H1 (cell line): ENCODE measurements around the gene PCDHGA11. TPM values are rescaled to one million over a fixed set of nuclear protein-coding genes. Genes with fewer than 3 reads are reported as not detected.

ENCODE experiments used
- CTCF ChIA-PET: fragments of 300-600 bp; sonication (Branson Sonifier 250); formaldehyde crosslinking; loops from one replicate; lab custom pipeline; 2021; ENCODE audit not compliant: partially characterized antibody; lab: Charles Lee
- POLR2A ChIA-PET: fragments of 300-600 bp; sonication (Branson Sonifier 250); formaldehyde crosslinking; loops from one replicate; lab custom pipeline; 2021; ENCODE audit warnings: inconsistent platforms; ENCODE audit not compliant: partially characterized antibody; lab: Charles Lee
- DNase-seq, 2 experiments: peaks; one replicate each; pipeline versions ENCODE4 v3.0.0 to v3.0.0-alpha.2; 2010 to 2022; ENCODE audit warnings: low spot score in 2 of 2, low read depth in 1 of 2, mixed read lengths in 1 of 2
- FAIRE-seq: peaks from 2 replicates; lab custom pipeline; 2011; peaks lifted over from hg19 to GRCh38; lab: Jason Lieb, UNC
- H2AFZ ChIP-seq: 2 replicates; pipeline ENCODE4 v1.8.1; 2012; ENCODE audit warnings: low read length, inconsistent platforms
- H2AK5ac ChIP-seq: 2 replicates; pipeline ENCODE4 v1.6.1; 2013; ENCODE audit warnings: low read depth, low read length
- H2BK120ac ChIP-seq: replicated peaks from 2 replicates; pipeline ENCODE3; 2013; ENCODE audit warnings: low read depth, low read length, inconsistent platforms
- H2BK12ac ChIP-seq: 2 replicates; pipeline ENCODE4 v1.6.1; 2013; ENCODE audit warnings: low read depth, low read length
- H2BK15ac ChIP-seq: 2 replicates; pipeline ENCODE4 v1.6.1; 2013; ENCODE audit warnings: low read length
- H2BK20ac ChIP-seq: 2 replicates; pipeline ENCODE4 v1.6.1; 2013; ENCODE audit warnings: low read length
- H2BK5ac ChIP-seq: 2 replicates; pipeline ENCODE4 v1.6.1; 2013; ENCODE audit warnings: low read depth, low read length
- H3K14ac ChIP-seq: 2 replicates; pipeline ENCODE4 v1.6.1; 2013; ENCODE audit warnings: inconsistent platforms; ENCODE audit not compliant: insufficient read length
- H3K18ac ChIP-seq: 2 replicates; pipeline ENCODE4 v1.6.1; 2013; ENCODE audit warnings: low read length; ENCODE audit errors: extremely low read depth
- H3K23ac ChIP-seq: 2 replicates; pipeline ENCODE4 v1.6.1; 2013; ENCODE audit warnings: inconsistent platforms; ENCODE audit not compliant: insufficient read length
- H3K23me2 ChIP-seq: 2 replicates; pipeline ENCODE4 v1.6.1; 2013; ENCODE audit warnings: low read depth, low read length
- H3K27ac ChIP-seq: 2 replicates; pipeline ENCODE4 v1.6.1; 2011; ENCODE audit warnings: low read depth, low read length, inconsistent platforms
- H3K27me3 ChIP-seq, 4 experiments: replicated peaks in 1 of 4; 1 replicate in 1 of 4; 2 replicates in 3 of 4; pipeline versions ENCODE4 v1.6.1 to v1.8.1; 2011 to 2013; ENCODE audit warnings: low read length in 3 of 4, mild to moderate bottlenecking in 3 of 4, inconsistent platforms in 2 of 4, mixed read lengths in 2 of 4, moderate library complexity in 1 of 4; ENCODE audit not compliant: control insufficient read depth in 3 of 4, insufficient read depth in 3 of 4; ENCODE audit errors: extremely low read depth in 1 of 4
- H3K36me3 ChIP-seq, 4 experiments: 2 replicates each; pipeline versions ENCODE4 v1.6.1 to v1.8.1; 2011 to 2013; ENCODE audit warnings: mild to moderate bottlenecking in 4 of 4, low read length in 3 of 4, moderate library complexity in 2 of 4, control low read depth in 1 of 4, inconsistent platforms in 1 of 4; ENCODE audit not compliant: insufficient read depth in 4 of 4, control insufficient read depth in 2 of 4
- H3K4ac ChIP-seq: replicated peaks from 2 replicates; pipeline ENCODE3; 2013; ENCODE audit warnings: low read length, low read depth, mixed read lengths, inconsistent platforms; ENCODE audit not compliant: insufficient read length
- H3K4me1 ChIP-seq, 4 experiments: replicated peaks in 1 of 4; 1 replicate in 1 of 4; 2 replicates in 3 of 4; pipeline versions ENCODE4 v1.6.1 to v1.8.1; 2011 to 2013; ENCODE audit warnings: low read length in 3 of 4, inconsistent platforms in 2 of 4, mixed read lengths in 1 of 4; ENCODE audit not compliant: insufficient read depth in 4 of 4, control insufficient read depth in 3 of 4
- H3K4me2 ChIP-seq, 2 experiments: 2 replicates each; pipeline versions ENCODE4 v1.6.1 to v1.8.1; 2011 to 2013; ENCODE audit warnings: low read depth in 2 of 2, low read length in 2 of 2, control low read depth in 1 of 2, inconsistent platforms in 1 of 2, mild to moderate bottlenecking in 1 of 2; ENCODE audit not compliant: insufficient read depth in 1 of 2
- H3K4me3 ChIP-seq, 4 experiments: fragments of 200-600, 300-600 bp in 1 of 4; sonication (generic), shearing (Covaris generic), sonication (Bioruptor Twin) in 1 of 4; 2 replicates each; pipeline versions ENCODE4 v1.5.1 to v1.8.1; 2011 to 2016; ENCODE audit warnings: low read length in 4 of 4, low read depth in 3 of 4, control low read depth in 2 of 4, inconsistent platforms in 2 of 4, mild to moderate bottlenecking in 2 of 4, mixed read lengths in 1 of 4, moderate library complexity in 1 of 4; ENCODE audit not compliant: insufficient read depth in 2 of 4; ENCODE audit errors: extremely low read depth in 1 of 4
- H3K56ac ChIP-seq: replicated peaks from 2 replicates; pipeline ENCODE3; 2013; ENCODE audit warnings: low read depth, mild to moderate bottlenecking, mixed read lengths, low read length, inconsistent platforms; ENCODE audit not compliant: insufficient read length
- H3K79me1 ChIP-seq: 2 replicates; pipeline ENCODE4 v1.6.1; 2013; ENCODE audit warnings: low read depth, low read length, control low read depth
- H3K79me2 ChIP-seq, 2 experiments: 2 replicates each; pipeline versions ENCODE4 v1.6.1 to v1.8.1; 2012 to 2013; ENCODE audit warnings: low read length in 2 of 2, mild to moderate bottlenecking in 2 of 2, inconsistent platforms in 1 of 2; ENCODE audit not compliant: insufficient read depth in 2 of 2, control insufficient read depth in 1 of 2
- H3K9ac ChIP-seq, 4 experiments: replicated peaks in 1 of 4; 1 replicate in 1 of 4; 2 replicates in 3 of 4; pipeline versions ENCODE4 v1.6.1 to v1.8.1; 2011 to 2013; ENCODE audit warnings: low read depth in 3 of 4, low read length in 3 of 4, control low read depth in 2 of 4, mild to moderate bottlenecking in 2 of 4, moderate library complexity in 2 of 4, inconsistent platforms in 1 of 4; ENCODE audit errors: extremely low read depth in 1 of 4
- H3K9me3 ChIP-seq, 2 experiments: 2 replicates each; pipeline versions ENCODE4 v1.6.1 to v1.8.1; 2012 to 2013; ENCODE audit warnings: mild to moderate bottlenecking in 2 of 2, moderate library complexity in 2 of 2, control low read depth in 1 of 2, inconsistent platforms in 1 of 2, low read depth in 1 of 2, low read length in 1 of 2, mixed read lengths in 1 of 2; ENCODE audit not compliant: insufficient read depth in 2 of 2
- H4K20me1 ChIP-seq, 2 experiments: replicated peaks in 1 of 2; 2 replicates each; pipeline versions ENCODE3 to v1.8.1; 2011 to 2013; ENCODE audit warnings: inconsistent platforms in 2 of 2, low read length in 2 of 2, mild to moderate bottlenecking in 1 of 2; ENCODE audit not compliant: insufficient read depth in 2 of 2, control insufficient read depth in 1 of 2
- H4K5ac ChIP-seq: 2 replicates; pipeline ENCODE4 v1.6.1; 2013; ENCODE audit warnings: low read length, low read depth, mixed read lengths, inconsistent platforms; ENCODE audit not compliant: insufficient read length
- H4K8ac ChIP-seq: 2 replicates; pipeline ENCODE4 v1.8.0; 2013; ENCODE audit warnings: mild to moderate bottlenecking, moderate library complexity, low read length, inconsistent platforms; ENCODE audit not compliant: insufficient read depth; ENCODE audit errors: extremely low read depth
- H4K91ac ChIP-seq: replicated peaks from 2 replicates; pipeline ENCODE3; 2013; ENCODE audit warnings: low read length, mixed read lengths, inconsistent platforms; ENCODE audit not compliant: insufficient read length
- CEBPB ChIP-seq: IDR thresholded peaks from 2 replicates; pipeline ENCODE4 v1.6.1; 2012; ENCODE audit warnings: low read depth, low read length
- YY1 ChIP-seq: IDR thresholded peaks from 2 replicates; pipeline ENCODE4 v1.6.1; 2011; ENCODE audit warnings: low read depth, mild to moderate bottlenecking, low read length
- WGBS, 2 experiments: shearing (Covaris generic) in 1 of 2; methylation state at CpG; one replicate each; pipeline versions ENCODE4 v1.1.6 to v1.1.7; 2013 to 2015; ENCODE audit warnings: low lambda C conversion rate in 2 of 2, mixed read lengths in 2 of 2, inconsistent platforms in 1 of 2, low coverage in 1 of 2, missing lambda C conversion rate in 1 of 2; ENCODE audit not compliant: insufficient replicate concordance in 2 of 2, insufficient coverage in 1 of 2, insufficient read length in 1 of 2; ENCODE audit errors: extremely low coverage in 1 of 2, missing lambda C conversion rate in 1 of 2; 5-methylcytosine and 5-hydroxymethylcytosine counted together
- polyA plus RNA-seq, 7 experiments: library from polyadenylated mRNA; depleted of rRNA in 3 of 7; stranded (reverse) in 5 of 7; unstranded in 2 of 7; fragments of >200 nt in 5 of 7; fragments of 200-250 nt in 2 of 7; gene quantifications; 1 replicate in 5 of 7; 2 replicates in 1 of 7; 4 replicates in 1 of 7; pipeline versions ENCODE4 v1.2.1 to v1.2.3, GENCODE V29; 2011 to 2013; ENCODE audit warnings: missing spikeins in 2 of 7, mixed read lengths in 2 of 7
- total RNA-seq: library from RNA; stranded (reverse); fragmentation: NEBNext Ultra II Directional; extraction: Animal tissue kit (Norgen Biotek cat#: 25700); gene quantifications from 2 replicates; pipeline ENCODE4 v1.2.1, GENCODE V29; 2021

The PCDHGA11 gene
- total and polyA plus RNA-seq, 2 of the 8 experiments (the other 6 are each of a cell fraction or from before 2014, with no cell fraction given): 2.2 to 8.2 TPM

GRCh38 chr5:141409598-141410306 is 11.1 kb upstream of the PCDHGA11 start:
- H2BK20ac ChIP-seq: no peak overlapping the region

More at GRCh38 chr5:141409598-141410306, 11.1 kb upstream of the PCDHGA11 start:
- ChIA-PET CTCF (interaction anchor here (0.7 to 23.3 kb wide), 6 partner anchors 9 to 187 kb away, joined by 3 to 1236 read pairs (median 3); partner anchors contain the start of genes PCDHB14 and PCDHGC5), POLR2A (no interaction called here)
- Histone ChIP-seq H3K9me3 (peaks cover 2 to 11% of the 10 kb centered on the region in 2 experiments; a peak in 2 of 4 replicates), H4K20me1 (peaks cover 0 to 1% of the 10 kb centered on the region in 2 experiments), H2BK120ac (no peak overlapping the region), H3K36me3 (peaks cover 0 to 3% (median 0%) of the 10 kb centered on the region in 4 experiments; a peak in 1 of 8 replicates), H3K23me2 (peaks cover 2% of the 10 kb centered on the region; the same call in 1 of the 2 replicates), H3K4me3 (no peak overlapping the region), H4K91ac (no peak overlapping the region), H2AFZ (no peak overlapping the region), H3K9ac (no peak overlapping the region), H3K23ac (no peak overlapping the region), H3K14ac (no peak overlapping the region), H3K4ac (no peak overlapping the region), H3K4me1 (no peaks in the 10 kb centered on the region), H3K79me1 (no peaks in the 10 kb centered on the region), H2BK12ac (no peak overlapping the region), H3K79me2 (no peaks in the 10 kb centered on the region), H3K27ac (no peak overlapping the region), H2BK5ac (no peak overlapping the region), H2AK5ac (peak overlapping the region; percentile 70; the same call in 1 of the 2 replicates), H2BK15ac (no peak overlapping the region), H3K27me3 (peaks cover 0 to 10% (median 6%) of the 10 kb centered on the region in 4 experiments; a peak in 6 of 7 replicates), H3K56ac (no peak overlapping the region), H3K18ac (no peak overlapping the region), H4K5ac (no peak overlapping the region), H3K4me2 (no peak overlapping the region), H4K8ac (no peak overlapping the region)
- TF ChIP-seq CEBPB: 0 out of 2 replicates have a peak, but pooled peaks have one; percentile 34
- no peak for TF ChIP-seq YY1
- DNase-seq (no peak), FAIRE-seq (no peak)
- WGBS, 2 experiments: 95% methylated on average over 62 of the region's 64 CpGs; no CpG with 5 or more reads in 1 of the 2 experiments
